Loucy (cell line): ENCODE results near the gene RALGPS1.

Experiments
- H2AFZ ChIP-seq: fragments of 200-600 bp; sonication (generic); 2 replicates; pipeline ENCODE4 v1.6.0; 2016; ENCODE audit warnings: antibody characterized with exemption, mild to moderate bottlenecking, low read length, moderate library complexity
- H3F3A ChIP-seq: fragments of 200-600 bp; 2 replicates; pipeline ENCODE4 v1.6.0; 2016; ENCODE audit warnings: antibody characterized with exemption, low read depth, mild to moderate bottlenecking
- H3K27me3 ChIP-seq: fragments of 200-600 bp; sonication (generic); 2 replicates; pipeline ENCODE4 v1.6.1; 2014; ENCODE audit warnings: low read length, mild to moderate bottlenecking; ENCODE audit not compliant: insufficient read depth, poor library complexity, severe bottlenecking
- H3K36me3 ChIP-seq: fragments of 200-600 bp; sonication (generic); 2 replicates; pipeline ENCODE4 v1.6.1; 2016; ENCODE audit warnings: low read length; ENCODE audit not compliant: insufficient read depth
- H3K4me1 ChIP-seq: fragments of 200-600 bp; sonication (generic); 2 replicates; pipeline ENCODE4 v1.5.1; 2014; ENCODE audit warnings: low read length, mild to moderate bottlenecking; ENCODE audit not compliant: insufficient read depth, poor library complexity, severe bottlenecking
- H3K4me2 ChIP-seq: fragments of 200-600 bp; sonication (generic); 2 replicates; pipeline ENCODE4 v1.6.0; 2014; ENCODE audit warnings: antibody characterized with exemption, low read length, low read depth, mild to moderate bottlenecking; ENCODE audit not compliant: poor library complexity, severe bottlenecking
- H3K4me3 ChIP-seq: fragments of 200-600 bp; sonication (generic); 2 replicates; pipeline ENCODE4 v1.5.1; 2014; ENCODE audit warnings: low read length, mild to moderate bottlenecking, mixed read lengths; ENCODE audit not compliant: poor library complexity, severe bottlenecking
- H3K79me2 ChIP-seq: fragments of 200-600 bp; sonication (generic); 2 replicates; pipeline ENCODE4 v1.6.1; 2014; ENCODE audit warnings: low read length; ENCODE audit not compliant: insufficient read depth
- H3K9ac ChIP-seq: fragments of 200-600 bp; sonication (generic); 2 replicates; pipeline ENCODE4 v1.6.0; 2014; ENCODE audit warnings: mild to moderate bottlenecking, low read depth, low read length, moderate library complexity; ENCODE audit not compliant: poor library complexity, severe bottlenecking
- H3K9me2 ChIP-seq: fragments of 200-600 bp; sonication (generic); replicated peaks from 2 replicates; pipeline ENCODE4 v1.6.1; 2016; ENCODE audit warnings: low read depth, low read length, mixed read lengths
- H3K9me3 ChIP-seq: fragments of 200-600 bp; sonication (generic); 2 replicates; pipeline ENCODE4 v1.6.1; 2014; ENCODE audit warnings: mild to moderate bottlenecking, antibody characterized with exemption, low read length, low read depth; ENCODE audit not compliant: insufficient read depth
- H4K20me1 ChIP-seq: fragments of 200-600 bp; sonication (generic); 2 replicates; pipeline ENCODE4 v1.6.0; 2014; ENCODE audit warnings: antibody characterized with exemption, low read length, mild to moderate bottlenecking; ENCODE audit not compliant: insufficient read depth, poor library complexity, severe bottlenecking
- CTCF ChIP-seq: fragments of 200-600 bp; sonication (generic); conservative IDR thresholded peaks from 2 replicates; pipeline ENCODE4 v1.5.1; 2014; ENCODE audit warnings: mild to moderate bottlenecking, antibody characterized with exemption, low read length
- EZH2phosphoT487 ChIP-seq: fragments of 200-600 bp; IDR thresholded peaks from 2 replicates; pipeline ENCODE4 v1.6.1; 2018; ENCODE audit warnings: antibody characterized with exemption, mild to moderate bottlenecking, moderate library complexity, borderline replicate concordance

Gene RALGPS1

GRCh38 chr9:127197861-127198430 is 283.4 kb downstream of the RALGPS1 start:
- no peaks in the 10 kb centered on the region for H4K20me1 ChIP-seq
- H3K4me2 ChIP-seq: no peak overlapping the region
- H3K9me2 ChIP-seq: no peaks in the 10 kb centered on the region
- no peaks in the 10 kb centered on the region for H3K9me3 ChIP-seq
- no peak overlapping the region for H3K4me3 ChIP-seq
- H3F3A ChIP-seq: no peaks in the 10 kb centered on the region
- TF ChIP-seq CTCF (no peak), EZH2phosphoT487 (no peak)
- H3K27me3 ChIP-seq: no peaks in the 10 kb centered on the region
- no peak overlapping the region for H2AFZ ChIP-seq
- no peaks in the 10 kb centered on the region for H3K36me3 ChIP-seq
- no peaks in the 10 kb centered on the region for H3K4me1 ChIP-seq
- H3K9ac ChIP-seq: no peak overlapping the region
- no peaks in the 10 kb centered on the region for H3K79me2 ChIP-seq

- Histone ChIP-seq H3K9me2 (no peaks in the 10 kb centered on the region), H3K27me3 (no peaks in the 10 kb centered on the region), H3K4me1 (no peaks in the 10 kb centered on the region), H3K4me3 (no peak overlapping the region), H3F3A (no peaks in the 10 kb centered on the region), H3K9ac (no peak overlapping the region), H2AFZ (no peak overlapping the region), H3K4me2 (no peak overlapping the region), H3K9me3 (no peaks in the 10 kb centered on the region), H4K20me1 (no peaks in the 10 kb centered on the region), H3K79me2 (no peaks in the 10 kb centered on the region), H3K36me3 (no peaks in the 10 kb centered on the region)
- no peak for TF ChIP-seq EZH2phosphoT487
- no peak for TF ChIP-seq CTCF
Measured at GRCh38 chr9:127198587-127198986, 284.0 kb downstream of the RALGPS1 start.

- H2AFZ ChIP-seq: no peak overlapping the region
- TF ChIP-seq CTCF (peak; percentile 92), EZH2phosphoT487 (no peak)
- no peaks in the 10 kb centered on the region for H3K4me1 ChIP-seq
- no peaks in the 10 kb centered on the region for H3K36me3 ChIP-seq
- no peak overlapping the region for H3K4me2 ChIP-seq
- H3K9me3 ChIP-seq: no peaks in the 10 kb centered on the region
- H3K9me2 ChIP-seq: no peaks in the 10 kb centered on the region
- H3K4me3 ChIP-seq: no peak overlapping the region
- H3K9ac ChIP-seq: no peak overlapping the region
- no peaks in the 10 kb centered on the region for H3K79me2 ChIP-seq
- H3F3A ChIP-seq: no peaks in the 10 kb centered on the region
- H4K20me1 ChIP-seq: no peaks in the 10 kb centered on the region
- H3K27me3 ChIP-seq: no peaks in the 10 kb centered on the region
Measured at GRCh38 chr9:127199001-127199791, 284.6 kb downstream of the RALGPS1 start.
